ENCODE measurements around the gene CSNK2B.
"Not testable (repeated sequence)": the region's sequence is repeated elsewhere in the genome, so short reads cannot be mapped to it uniquely, and the experiment has no call there.

CSNK2B gene

GRCh38 chr6:31691078-31691463 lies 25.2 kb downstream of the CSNK2B start:
- no peak for DNase-seq

- DNase-seq, result no peak
Measured at GRCh38 chr6:31691564-31692108, 25.8 kb downstream of the CSNK2B start.

- no peak for DNase-seq
Measured at GRCh38 chr6:31692353-31692752, 26.5 kb downstream of the CSNK2B start.

GRCh38 chr6:31692886-31693285 lies 27.0 kb downstream of the CSNK2B start:
- DNase-seq, result no peak

- no peak for DNase-seq
Measured at GRCh38 chr6:31693535-31693934, 27.7 kb downstream of the CSNK2B start.

GRCh38 chr6:31697555-31697954 lies 31.7 kb downstream of the CSNK2B start:
- no peak for DNase-seq

GRCh38 chr6:31700740-31701401 lies 35.0 kb downstream of the CSNK2B start:
- no peak for DNase-seq

- no peak for DNase-seq
Measured at GRCh38 chr6:31701666-31702404, 36.0 kb downstream of the CSNK2B start.

- no peak for DNase-seq
Measured at GRCh38 chr6:31702405-31702818, 36.5 kb downstream of the CSNK2B start.

GRCh38 chr6:31702819-31703716 lies 37.2 kb downstream of the CSNK2B start, which contains the start of gene ABHD16A:
TSS of gene ABHD16A (minus strand) at chr6:31703324. CDS start at chr6:31703281, 43 bp downstream.
- peak; percentile 95 for DNase-seq

GRCh38 chr6:31705931-31706330 lies 40.1 kb downstream of the CSNK2B start:
- DNase-seq, result no peak

GRCh38 chr6:31706599-31706998 lies 40.7 kb downstream of the CSNK2B start, which contains the start of gene LY6G6F:
TSS of gene LY6G6F (plus strand) at chr6:31706866. CDS start at chr6:31706907, 41 bp downstream.
- no peak for DNase-seq

GRCh38 chr6:31707701-31708100 lies 41.8 kb downstream of the CSNK2B start:
- no peak for DNase-seq

GRCh38 chr6:31708224-31708623 lies 42.3 kb downstream of the CSNK2B start:
- DNase-seq, result no peak

GRCh38 chr6:31709157-31709556 lies 43.3 kb downstream of the CSNK2B start:
- DNase-seq, result not testable (repeated sequence)

GRCh38 chr6:31710523-31711219 lies 44.8 kb downstream of the CSNK2B start:
- DNase-seq, result no peak

- DNase-seq, result no peak
Measured at GRCh38 chr6:31711233-31711632, 45.4 kb downstream of the CSNK2B start.

GRCh38 chr6:31712296-31712695 lies 46.4 kb downstream of the CSNK2B start:
- peak; percentile 75 for DNase-seq

- no peak for DNase-seq
Measured at GRCh38 chr6:31713465-31713864, 47.6 kb downstream of the CSNK2B start.

- no peak for DNase-seq
Measured at GRCh38 chr6:31713991-31714684, 48.3 kb downstream of the CSNK2B start.

Data from 8988T (cell line).